Activated CD8-positive, alpha-beta memory T cell treated with anti-CD3 and anti-CD28 coated beads, Interleukin-2, amount 50 U/mL, for 4 hours (primary cell): ENCODE results near the gene UBE2L3.
"Not testable (repeated sequence)": the region's sequence is repeated elsewhere in the genome, so short reads cannot be mapped to it uniquely, and the experiment has no call there.

Experiments
- DNase-seq: peaks from one replicate; pipeline ENCODE4 v3.0.0-alpha.2; 2020

UBE2L3 gene

DNA sequence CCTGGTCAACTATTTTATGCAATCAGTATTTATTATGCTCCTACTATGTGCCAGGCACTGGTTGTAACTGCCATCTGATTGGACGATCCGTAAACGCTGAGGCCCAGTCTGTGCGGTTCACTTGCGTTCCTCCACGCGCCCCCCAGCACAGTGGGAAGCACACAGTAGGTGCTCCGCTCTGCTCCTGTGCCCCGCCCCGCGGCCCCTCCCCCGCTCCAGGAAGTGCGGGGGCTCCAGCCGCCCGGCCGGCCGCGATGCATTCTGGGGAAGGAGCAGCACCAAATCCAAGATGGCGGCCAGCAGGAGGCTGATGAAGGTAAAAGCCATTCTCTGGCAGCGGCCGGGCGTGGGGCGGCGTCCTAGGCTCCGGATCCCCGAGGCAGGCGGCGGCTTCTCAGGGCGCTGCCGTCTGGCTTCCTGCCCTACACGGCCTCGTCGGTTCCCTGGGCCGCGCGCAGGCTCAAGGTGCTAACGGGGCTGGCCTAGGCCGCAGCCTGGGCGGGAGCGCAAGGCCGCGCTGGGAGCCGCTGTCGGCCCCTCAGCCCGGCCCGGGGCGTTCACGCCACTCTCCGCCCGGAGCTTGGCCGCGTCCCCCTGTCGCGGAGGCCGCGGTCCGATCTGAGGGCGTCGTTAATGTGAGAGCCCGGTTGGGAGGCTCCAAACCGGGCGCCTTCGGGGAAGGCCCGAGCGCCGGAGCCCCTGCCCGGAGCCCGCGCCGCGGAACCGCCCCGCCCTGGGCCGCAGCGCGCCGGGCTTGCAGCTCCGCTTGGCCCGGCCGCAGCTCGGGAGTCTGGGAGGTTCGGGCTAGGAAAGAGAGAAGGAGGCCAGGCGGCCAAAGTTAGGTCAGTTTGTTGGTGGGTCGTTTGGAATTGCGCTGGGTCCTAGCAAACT is at the start of gene UBE2L3:
UBE2L3 (plus strand) TSS at position 259 of the 891 bp plus-strand sequence; CDS start at position 290, 31 bp downstream.
- DNase-seq: peak; percentile 83

DNA sequence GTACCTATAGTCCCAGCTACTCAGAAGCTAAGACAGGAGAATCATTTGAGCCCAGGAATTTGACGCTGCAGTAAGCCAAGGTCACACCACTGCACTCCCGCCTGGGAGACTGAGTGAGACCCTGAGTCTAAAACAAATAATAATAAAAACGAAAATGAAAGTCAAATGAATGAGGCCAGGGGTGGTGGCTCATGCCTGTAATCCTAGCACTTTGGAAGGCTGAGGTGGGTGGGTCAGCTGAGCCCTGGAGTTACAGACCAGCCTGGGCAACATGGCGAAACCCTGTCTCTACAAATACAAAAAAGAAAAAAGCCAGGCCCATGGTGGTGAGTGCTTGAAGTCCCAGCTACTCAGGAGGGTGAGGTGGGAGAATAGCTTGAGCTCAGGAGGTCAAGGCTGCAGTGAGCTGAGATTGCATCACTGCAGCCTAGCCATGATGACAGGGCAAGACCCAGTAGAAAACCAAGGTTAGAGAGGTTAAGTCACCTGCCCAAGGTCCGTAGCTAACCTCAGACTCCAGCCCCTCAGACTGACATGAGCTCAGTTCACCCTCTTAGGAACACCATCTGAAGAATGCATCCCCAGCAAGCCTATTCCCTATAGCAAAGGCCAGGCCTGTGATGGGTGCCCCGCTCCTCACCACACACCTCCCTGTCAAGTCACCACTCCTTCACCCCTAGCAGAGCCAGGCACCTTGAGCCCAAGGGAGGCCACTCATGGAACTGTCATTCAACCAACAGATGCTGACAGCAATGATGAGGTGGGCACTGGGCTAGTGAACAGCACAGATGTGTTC is 40.6 kb upstream of the UBE2L3 start:
- not testable (repeated sequence) for DNase-seq

DNA sequence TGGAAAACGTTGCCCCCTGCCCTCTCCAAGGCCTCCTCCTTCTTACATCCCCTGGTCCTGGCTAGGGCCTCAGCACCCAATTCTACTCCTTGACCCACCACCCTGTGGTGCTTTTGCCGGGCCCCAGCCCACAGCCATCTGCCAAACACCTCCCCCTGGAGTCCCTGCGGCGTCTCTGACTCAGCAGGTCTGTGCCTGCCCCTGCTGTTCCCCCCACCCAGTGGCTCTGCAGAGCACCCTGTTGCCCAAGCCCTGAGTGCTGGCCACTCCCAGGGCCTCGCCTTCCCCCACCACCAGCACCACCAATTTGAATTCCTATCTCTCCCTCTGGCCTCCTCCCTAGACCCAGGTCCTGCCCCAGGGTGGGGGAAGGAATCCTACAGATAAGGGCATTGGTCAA is 36.0 kb upstream of the UBE2L3 start:
- not testable (repeated sequence) for DNase-seq

DNA sequence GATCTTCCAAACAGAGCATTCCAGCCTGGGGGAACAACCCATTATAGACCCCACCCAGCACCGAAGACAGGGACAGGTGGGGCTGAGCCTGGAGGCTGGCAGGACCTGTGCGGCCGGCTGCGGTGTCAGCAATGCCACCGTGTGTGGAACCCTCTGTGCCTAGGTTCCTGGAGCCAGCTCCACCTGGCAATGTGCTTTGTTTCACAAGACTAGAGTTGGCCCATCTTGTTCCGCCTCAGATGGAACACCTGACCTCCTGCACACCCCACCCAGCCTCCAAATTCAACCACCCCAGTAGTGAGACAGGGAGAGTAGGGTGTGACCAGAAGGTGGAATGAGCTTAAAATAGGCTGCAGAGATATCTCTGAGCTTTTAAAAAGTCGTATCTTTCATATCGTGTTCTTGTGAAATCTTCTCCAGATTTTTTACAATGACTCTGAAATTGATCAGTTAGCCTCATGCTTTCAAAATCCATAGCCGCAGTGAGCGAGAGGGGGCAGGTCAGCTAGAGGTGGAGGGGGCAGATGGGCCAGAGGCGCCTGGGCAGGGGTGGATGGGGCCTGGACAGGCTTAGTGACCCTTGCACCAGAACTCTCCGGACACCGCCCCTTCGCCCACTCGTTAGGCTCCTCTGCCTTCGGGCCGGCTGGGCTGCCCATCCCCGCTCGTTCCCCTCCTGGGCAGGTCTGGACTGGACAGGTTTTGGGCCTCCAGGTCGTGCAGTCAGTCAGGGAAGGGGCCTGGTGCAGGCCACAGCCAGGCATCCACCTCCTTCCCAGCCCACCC is 34.5 kb upstream of the UBE2L3 start:
- not testable (repeated sequence) for DNase-seq

DNA sequence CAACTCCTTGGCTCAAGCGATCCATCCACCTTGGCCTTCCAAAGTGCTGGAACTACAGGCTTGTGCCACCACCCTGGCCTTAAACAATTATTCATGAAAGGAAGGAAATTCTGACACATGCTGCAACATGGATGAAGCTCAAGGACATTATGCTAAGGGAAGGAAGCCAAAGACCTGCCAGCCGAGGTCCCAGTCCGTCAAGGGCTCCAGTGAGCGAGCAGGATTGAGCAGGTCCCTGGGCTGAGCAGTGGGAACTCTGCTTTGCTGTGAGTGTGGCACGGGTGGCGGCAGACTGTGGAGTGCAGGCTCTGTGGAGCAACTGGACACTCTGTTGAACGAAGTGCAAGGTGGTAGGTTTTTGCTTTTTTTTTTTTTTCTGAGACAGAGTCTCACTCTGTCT is 27.7 kb upstream of the UBE2L3 start:
- DNase-seq: not testable (repeated sequence)

DNA sequence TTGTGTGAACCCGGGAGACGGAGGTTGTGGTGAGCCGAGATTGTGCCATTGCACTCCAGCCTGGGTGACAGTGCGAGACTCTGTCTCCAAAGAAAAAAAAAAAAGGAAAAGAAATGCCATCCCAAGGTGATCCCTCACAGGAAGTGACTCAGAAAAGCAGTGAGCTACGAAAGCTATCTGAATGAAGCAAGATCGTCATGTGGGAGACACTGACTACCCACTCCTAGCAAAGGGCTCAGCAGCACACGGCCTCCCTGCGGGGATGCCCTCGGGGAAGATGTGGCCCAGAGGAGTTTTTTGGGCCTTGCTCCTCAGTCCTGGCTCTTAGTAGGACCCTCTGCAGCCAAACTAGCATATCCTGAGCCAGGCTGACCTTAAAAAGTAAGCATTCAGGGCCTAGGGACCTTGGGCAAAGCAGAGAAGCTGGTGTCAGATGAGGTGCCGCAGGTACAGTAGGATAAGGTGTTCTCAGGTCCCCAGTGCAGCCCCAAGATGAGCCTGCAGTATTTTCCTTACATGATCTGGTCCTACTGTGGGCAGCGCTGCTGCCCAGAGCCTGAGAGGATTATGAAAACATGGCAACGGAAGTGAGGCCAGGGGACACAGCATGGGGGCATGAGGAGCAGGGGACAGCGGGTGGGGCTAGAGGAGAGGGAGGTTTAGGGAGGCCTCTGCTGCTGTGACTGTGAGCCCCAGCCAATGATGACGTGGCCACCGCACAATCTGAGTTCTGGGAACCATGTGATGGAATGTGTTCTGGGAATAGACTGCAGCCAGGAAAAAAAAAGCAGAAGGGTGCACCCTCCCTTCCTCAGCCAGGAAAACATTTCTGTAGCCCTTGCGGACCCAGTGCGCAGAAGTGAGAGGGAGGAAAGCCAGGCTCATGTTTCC is 22.8 kb upstream of the UBE2L3 start:
- DNase-seq: not testable (repeated sequence)

DNA sequence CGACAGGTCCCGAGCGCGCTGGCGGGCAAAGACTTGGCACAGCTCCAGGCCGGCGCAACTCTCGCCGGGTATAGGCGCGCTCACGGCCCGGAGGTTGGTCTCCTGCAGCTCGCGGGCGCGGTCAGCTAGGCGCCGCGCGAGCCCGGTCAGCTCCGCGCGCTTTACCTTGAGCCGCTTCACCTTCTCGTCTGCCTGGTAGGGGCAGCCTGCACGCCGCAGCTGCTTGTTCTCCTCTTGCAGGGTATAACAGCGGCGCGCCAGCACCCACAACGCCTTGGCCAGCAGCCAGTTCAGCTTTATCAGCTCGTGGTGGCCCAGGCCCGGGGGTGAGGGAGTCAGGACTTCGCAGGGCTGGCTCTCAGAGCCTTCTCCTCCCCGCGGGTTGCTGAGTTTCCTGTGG is 18.0 kb upstream of the UBE2L3 start:
- DNase-seq: not testable (repeated sequence)

DNA sequence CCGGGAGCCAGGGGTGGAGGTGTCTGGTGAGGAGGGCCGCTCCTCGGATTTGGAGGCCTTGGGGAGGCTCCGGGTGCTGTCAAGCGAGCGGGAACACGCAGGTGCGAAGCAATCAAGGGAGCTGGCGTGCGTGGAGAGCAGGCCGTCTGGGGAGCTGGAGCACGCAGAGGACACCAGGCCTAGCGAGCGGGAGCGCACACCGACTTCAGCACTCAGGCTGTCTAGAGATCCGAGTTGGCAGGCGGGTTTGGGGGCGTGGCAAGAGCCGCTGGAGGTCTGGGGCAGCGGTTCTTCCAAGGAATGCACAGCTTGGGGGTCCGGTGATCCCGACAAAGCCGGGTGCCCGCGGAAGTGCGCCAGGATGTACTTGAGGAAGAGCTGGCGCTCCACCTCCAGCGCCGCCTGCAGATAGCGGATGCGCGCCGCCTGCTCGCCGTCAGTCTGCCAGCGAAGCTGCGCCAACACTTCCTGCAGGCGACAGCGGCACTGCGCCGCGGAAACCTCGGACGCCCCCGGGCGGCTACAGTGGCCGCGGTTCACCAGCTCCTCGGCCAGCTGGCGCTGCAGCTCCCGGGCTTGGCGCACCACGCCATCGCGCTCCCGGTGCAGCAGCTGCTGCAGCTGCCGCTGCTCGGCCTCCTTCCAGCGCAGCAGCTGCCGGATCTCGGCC is 17.4 kb upstream of the UBE2L3 start:
- DNase-seq: not testable (repeated sequence)

DNA sequence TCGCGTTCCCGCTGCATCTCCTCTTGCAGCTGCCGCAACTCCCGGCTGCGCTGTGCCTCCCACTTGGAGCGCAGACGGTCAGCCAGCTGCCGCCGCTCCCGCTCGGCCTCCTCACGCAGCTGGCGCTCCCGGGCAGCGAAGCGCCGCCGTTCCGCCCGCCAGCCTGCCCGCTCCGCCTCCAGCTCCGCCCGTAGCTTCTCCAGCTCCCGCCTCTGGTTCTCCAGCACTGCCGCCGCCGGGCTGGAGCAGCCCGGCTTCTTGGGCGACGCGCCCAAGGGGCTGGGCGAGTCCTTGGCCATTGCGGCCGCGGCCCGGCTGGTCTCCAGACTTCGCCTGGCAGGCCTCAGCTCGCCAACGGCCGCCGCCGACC is 16.9 kb upstream of the UBE2L3 start:
- DNase-seq: not testable (repeated sequence)

DNA sequence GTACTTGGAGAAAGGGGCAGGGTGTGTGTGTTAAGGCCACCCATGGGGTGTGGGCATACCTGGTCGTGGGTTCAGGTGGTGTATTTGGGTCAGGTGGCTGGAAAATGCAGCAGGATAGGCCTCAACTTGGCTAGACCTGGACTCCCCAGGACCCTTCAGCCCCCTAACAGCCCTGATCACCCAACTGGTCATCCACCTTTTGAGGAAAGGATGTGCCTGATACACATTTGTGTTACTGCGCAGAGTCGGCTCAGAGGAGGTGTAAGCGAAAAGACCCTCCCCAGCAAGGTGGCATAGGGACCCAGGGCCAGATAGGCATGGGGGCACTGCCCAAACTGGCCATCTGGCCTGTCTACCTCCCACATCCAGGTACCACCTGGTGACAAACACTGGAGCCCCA is 16.2 kb upstream of the UBE2L3 start, which contains the start of gene RIMBP3C:
RIMBP3C (minus strand) TSS at position 101 of the 400 bp plus-strand sequence. CDS start 485 bp downstream, outside the sequence.
- not testable (repeated sequence) for DNase-seq

DNA sequence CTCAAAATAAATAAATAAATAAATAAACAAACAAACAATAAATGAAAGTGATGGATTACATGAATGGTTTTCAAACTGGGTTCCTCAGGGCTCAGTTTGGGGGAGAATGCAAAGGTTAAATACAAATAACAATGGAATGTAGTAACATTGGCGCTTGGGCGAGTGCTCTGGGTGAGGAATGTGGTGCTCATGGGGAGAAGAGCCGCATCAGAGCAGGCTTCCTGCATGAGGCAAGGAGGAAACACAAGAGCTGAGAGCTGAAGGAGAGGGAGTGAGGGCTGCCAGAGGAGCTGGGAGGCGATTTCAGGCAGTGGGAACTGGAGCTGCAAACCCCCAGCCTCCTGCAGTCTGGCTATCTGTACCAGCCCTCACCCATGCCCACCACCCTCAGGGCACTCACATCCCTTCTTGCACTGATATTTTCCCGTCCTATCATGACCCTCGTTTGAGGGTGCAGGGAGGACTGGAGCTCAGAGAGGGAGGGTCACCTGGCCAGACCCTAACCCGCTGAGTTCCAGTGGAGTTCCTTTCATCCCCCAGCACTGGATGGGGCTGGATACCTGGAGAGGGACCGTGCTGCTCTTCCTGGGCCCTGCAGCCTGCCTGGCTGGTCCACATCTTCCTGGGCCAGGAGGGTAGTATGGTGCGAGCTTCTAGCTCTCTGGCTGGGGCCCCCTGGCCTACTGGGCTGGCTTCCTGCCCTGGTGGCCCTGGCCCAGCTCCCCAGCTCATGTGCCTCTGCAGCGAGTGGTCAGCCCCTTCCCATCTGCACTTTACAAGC is 8.0 kb upstream of the UBE2L3 start:
- DNase-seq: not testable (repeated sequence)

DNA sequence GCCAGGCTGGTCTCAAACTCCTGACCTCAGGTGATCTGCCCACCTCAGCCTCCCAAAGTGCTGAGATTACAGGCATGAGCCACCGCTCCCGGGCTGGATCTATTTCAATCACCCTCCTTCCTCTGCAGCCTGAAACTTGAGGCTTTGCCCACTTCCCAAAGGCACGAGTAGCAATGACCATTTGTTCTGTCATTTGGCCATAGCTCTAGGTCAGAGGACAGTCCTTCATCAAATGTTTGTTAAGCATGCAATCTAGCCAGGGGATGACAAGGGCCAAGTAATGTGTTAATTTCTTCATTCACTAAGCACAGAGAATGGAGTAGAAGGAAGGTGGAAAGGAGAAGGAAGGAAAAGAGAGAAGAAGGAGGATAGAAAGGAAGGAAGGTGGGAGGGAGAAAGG is 6.9 kb upstream of the UBE2L3 start:
- not testable (repeated sequence) for DNase-seq

DNA sequence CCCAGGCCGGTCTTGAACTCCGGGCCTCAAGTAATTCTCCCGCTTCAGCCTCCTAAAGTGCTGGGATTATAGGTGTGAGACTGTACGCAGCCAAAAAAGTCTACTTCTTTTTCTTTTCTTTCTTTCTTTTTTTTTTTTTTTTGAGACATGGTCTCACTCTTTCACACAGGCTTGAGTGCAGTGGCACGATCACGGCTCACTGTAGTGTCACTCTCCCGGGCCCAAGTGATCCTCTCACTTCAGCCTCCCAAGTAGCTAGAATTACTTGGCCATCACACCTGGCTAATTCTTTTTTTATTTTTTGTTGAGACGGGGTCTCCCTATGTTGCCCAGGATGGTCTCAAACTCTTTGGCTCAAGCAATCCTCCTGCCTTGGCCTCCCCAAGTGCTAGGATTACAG is 3.6 kb upstream of the UBE2L3 start:
- DNase-seq: no peak

DNA sequence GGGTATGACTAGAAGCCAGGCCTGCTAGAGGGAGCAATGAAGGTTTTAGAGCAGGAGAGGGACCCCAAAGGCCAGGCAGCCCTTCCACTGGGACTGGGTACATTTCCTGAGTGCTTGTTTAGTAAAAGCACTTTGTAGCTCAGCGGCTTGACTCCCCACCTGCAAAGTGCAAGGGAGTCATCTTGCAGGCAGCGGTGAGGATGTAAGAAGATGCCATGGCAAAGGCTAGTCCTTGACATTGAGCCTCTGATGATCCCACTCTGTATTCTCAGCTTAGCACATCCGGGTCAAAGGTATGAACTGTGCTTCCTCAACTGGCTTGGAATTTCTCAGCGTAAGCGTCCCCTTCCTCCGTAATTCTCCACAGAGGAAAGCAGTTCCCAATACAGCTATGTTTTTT is 3.1 kb upstream of the UBE2L3 start:
- DNase-seq: no peak

DNA sequence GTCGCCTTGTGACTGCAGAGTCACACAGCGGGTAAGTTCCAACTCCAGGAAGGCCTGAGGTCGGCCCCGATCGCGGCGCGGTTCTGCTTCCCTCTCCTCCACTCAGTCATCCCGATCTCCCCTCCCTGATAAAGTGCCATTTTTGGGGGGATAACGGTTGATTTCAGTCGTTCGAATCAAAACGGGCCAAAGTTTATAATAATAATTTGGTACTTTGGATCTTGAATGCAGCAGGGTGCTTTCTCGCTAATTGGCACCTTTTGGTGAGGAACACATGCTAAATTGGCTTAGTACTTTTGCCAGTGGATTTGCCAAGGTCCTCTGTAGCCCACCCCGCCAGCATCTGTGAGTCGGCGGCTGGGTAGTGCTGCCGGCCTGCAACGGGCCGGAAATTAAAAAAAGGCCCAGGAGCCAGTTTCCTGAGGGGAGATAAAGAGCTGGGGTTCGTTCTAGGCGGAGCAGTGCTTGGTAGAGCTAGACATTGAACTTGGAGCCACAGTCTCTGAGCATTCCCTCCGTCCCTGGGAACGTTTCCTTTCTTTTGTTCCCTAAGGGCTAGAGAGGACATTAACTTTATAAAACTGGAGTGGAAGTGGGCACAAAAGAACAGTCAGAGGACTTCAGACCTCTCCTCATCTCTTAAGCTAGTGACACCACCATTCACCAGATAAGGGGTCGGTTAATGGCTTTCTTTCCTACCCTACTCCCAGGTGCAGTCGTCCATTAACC is 997 bp downstream of the UBE2L3 start:
- no peak for DNase-seq

DNA sequence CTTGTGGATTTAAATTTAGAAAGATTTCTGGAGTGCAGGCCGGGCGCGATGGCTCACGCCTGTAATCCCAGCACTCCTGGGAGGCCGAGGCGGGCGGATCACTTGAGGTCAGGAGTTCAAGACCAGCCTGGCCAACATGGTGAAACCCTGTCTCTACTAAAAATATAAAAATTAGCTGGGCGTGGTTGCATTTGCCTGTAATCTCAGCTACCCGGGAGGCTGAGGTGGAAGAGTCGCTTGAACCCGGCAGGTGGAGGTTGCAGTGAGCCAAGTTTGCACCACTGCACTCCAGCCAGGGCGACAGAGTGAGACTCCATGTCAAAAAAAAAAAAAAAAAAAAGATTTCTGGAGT is 1.5 kb downstream of the UBE2L3 start:
- DNase-seq: not testable (repeated sequence)

DNA sequence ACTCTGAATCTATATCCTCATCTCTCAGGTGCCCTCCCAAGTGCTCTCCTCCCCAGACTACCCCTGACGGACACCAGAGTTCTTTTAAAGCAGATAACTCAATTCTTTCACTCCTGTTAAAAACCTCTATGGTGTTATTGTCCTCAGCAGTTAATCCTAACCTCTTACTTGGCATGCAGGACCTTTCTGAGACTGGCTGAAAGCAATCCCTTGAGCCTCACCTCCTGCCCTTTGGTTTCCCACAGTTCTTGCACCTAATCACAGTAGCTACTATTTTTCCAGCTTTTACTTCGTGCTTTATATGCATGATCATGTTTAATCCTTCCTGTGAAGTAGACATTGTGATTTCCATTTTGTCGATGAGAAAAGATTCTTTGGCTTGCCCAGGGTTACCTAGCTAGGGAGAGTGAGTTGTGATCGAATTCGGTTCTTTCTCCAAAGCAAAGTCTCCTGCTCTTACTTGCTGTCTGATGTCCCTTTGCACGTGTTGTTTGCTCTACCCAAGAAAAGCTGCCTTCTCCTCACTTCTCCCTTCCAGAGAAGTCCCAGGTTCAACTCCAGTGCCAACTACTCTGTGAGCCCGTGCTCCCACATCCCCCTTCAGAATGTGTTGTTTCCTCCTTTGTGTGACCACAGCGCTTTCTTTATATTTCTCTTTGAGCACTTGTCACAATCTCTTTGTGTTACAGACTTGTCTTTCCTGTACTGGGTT is 2.1 kb downstream of the UBE2L3 start:
- DNase-seq: no peak

DNA sequence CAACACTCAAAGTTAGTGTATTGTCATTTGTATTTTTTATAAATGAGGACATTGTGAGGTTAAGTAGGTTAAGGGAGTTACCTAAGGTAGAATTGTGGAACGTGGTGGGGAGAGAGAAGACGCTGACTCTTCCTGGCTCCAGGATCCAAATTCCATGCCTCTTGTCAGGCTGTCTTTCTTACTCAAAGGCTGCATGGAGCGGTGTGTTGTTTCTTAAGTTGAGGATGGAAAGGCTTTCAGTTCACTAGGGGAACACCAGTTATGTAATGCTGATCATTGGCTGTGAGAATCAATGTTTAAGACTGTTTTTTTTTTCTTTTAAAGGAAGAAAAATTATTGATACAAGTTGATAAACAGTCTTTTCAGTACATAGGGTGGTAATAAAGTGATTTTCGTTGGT is 2.9 kb downstream of the UBE2L3 start:
- DNase-seq: no peak

DNA sequence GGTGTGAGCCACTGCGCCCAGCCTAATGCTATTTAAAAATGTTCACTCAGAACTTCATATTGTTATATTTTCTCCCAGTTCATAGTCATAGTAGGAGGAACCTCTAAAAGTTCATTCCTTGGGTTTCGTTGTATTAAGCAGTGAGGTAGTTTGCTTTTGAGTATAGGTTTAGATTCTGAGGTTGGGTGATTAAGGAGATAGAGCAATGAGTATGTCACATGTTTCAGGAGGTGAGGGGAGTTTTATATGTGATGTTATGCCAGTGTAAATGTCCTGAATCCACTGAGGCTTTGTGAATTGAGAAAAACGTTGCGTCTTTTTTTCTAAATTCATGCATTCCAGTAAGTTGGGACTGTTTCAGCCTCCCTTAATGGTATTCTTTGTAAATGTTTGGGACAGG is 4.2 kb downstream of the UBE2L3 start:
- DNase-seq: no peak
